K562 (cell line): ENCODE data around the gene TMEM229B. TPM values are rescaled to one million over a fixed set of nuclear protein-coding genes. Genes with fewer than 3 reads are reported as not detected.

ENCODE experiments used
- ATAC-seq: fragments of 200-7000 bp; cut with Tn5 transposase; 3 replicates; pipeline ENCODE4 v1.9.1; 2020; ENCODE audit warnings: moderate library complexity
- BruUV-seq: library from RNA; stranded (reverse); fragments of 400-500 nt; replicated peaks from 2 replicates; lab custom pipeline; 2021; lab: Mats Ljungman, UMichigan
- CTCF ChIA-PET: fragments of 300-600 bp; formaldehyde crosslinking; extraction: SDS; loops from one replicate; lab custom pipeline; 2021; ENCODE audit warnings: low intra/inter-chr PET ratio; lab: Yijun Ruan, JAX
- POLR2A ChIA-PET: fragments of 300-600, 350-650 bp; sonication (Branson Sonifier 250); formaldehyde crosslinking; extraction: SDS; loops from one replicate; lab custom pipeline; 2021; ENCODE audit warnings: antibody characterized with exemption, inconsistent platforms; lab: Yijun Ruan, JAX
- DNase-seq, 4 experiments: peaks; one replicate each; pipeline versions ENCODE4 v3.0.0 to v3.0.0-alpha.2; 2011 to 2018; ENCODE audit warnings: low spot score in 3 of 4, mixed read lengths in 3 of 4; ENCODE audit errors: extremely low read depth in 1 of 4
- FAIRE-seq: peaks from 2 replicates; lab custom pipeline; 2011; peaks lifted over from hg19 to GRCh38; lab: Jason Lieb, UNC
- H2AFZ ChIP-seq: 2 replicates; pipeline ENCODE4 v1.6.0; 2011; ENCODE audit warnings: low read depth, low read length, control low read depth, inconsistent platforms
- H3K27ac ChIP-seq: fragments of 200-600 bp; 3 replicates; pipeline ENCODE4 v1.8.0; 2011; ENCODE audit warnings: low read depth, mild to moderate bottlenecking, control low read depth, inconsistent platforms, low read length, moderate library complexity, mixed read lengths; ENCODE audit errors: extremely low read depth
- H3K27me3 ChIP-seq, 2 experiments: fragments of 300-600 bp in 1 of 2; 2 replicates in 1 of 2; 3 replicates in 1 of 2; pipeline versions ENCODE4 v1.6.0 to v1.8.0; 2011; ENCODE audit warnings: inconsistent platforms in 2 of 2, low read length in 2 of 2, mild to moderate bottlenecking in 1 of 2, mixed read lengths in 1 of 2, moderate library complexity in 1 of 2; ENCODE audit not compliant: control insufficient read depth in 2 of 2, insufficient read depth in 2 of 2
- H3K36me3 ChIP-seq: fragments of 300-600 bp; 3 replicates; pipeline ENCODE4 v1.8.0; 2011; ENCODE audit warnings: mild to moderate bottlenecking, low read length, inconsistent platforms; ENCODE audit not compliant: control insufficient read depth, insufficient read depth
- H3K4me1 ChIP-seq, 2 experiments: fragments of 200-600 bp in 1 of 2; replicated peaks in 1 of 2; 2 replicates in 1 of 2; 3 replicates in 1 of 2; pipeline versions ENCODE4 v1.5.1 to v1.8.0; 2011; ENCODE audit warnings: inconsistent platforms in 2 of 2, low read length in 2 of 2, mild to moderate bottlenecking in 1 of 2, mixed read lengths in 1 of 2, moderate library complexity in 1 of 2; ENCODE audit not compliant: control insufficient read depth in 2 of 2, insufficient read depth in 2 of 2
- H3K4me2 ChIP-seq: 2 replicates; pipeline ENCODE4 v1.6.1; 2011; ENCODE audit warnings: low read length, control low read depth, inconsistent platforms, mixed read lengths; ENCODE audit not compliant: insufficient read depth
- H3K4me3 ChIP-seq: fragments of 200-600 bp; sonication (generic), shearing (Covaris generic); 2 replicates; pipeline ENCODE4 v1.5.1; 2016; ENCODE audit warnings: control low read depth, inconsistent platforms
- H3K79me2 ChIP-seq: fragments of 200-600 bp; 3 replicates; pipeline ENCODE4 v1.8.0; 2011; ENCODE audit warnings: low read length, inconsistent platforms; ENCODE audit not compliant: control insufficient read depth, insufficient read depth
- H3K9ac ChIP-seq, 2 experiments: 2 replicates each; pipeline versions ENCODE4 v1.6.0 to v1.6.1; 2011; ENCODE audit warnings: low read depth in 2 of 2, low read length in 2 of 2, control low read depth in 1 of 2, inconsistent platforms in 1 of 2, mild to moderate bottlenecking in 1 of 2, mixed read lengths in 1 of 2; ENCODE audit not compliant: insufficient read depth in 1 of 2
- H3K9me1 ChIP-seq: one replicate; pipeline ENCODE4 v1.6.0; 2011; ENCODE audit warnings: inconsistent platforms, mild to moderate bottlenecking, low read length, moderate library complexity; ENCODE audit not compliant: control insufficient read depth, insufficient read depth
- H3K9me3 ChIP-seq: replicated peaks from 2 replicates; pipeline ENCODE4 v1.5.1; 2011; ENCODE audit warnings: low read depth, low read length, inconsistent platforms; ENCODE audit not compliant: control insufficient read depth, insufficient read depth
- H4K20me1 ChIP-seq: replicated peaks from 2 replicates; pipeline ENCODE4 v1.6.1; 2011; ENCODE audit warnings: low read length, inconsistent platforms, mixed read lengths; ENCODE audit not compliant: control insufficient read depth, insufficient read depth
- CBX3 ChIP-seq, 2 experiments: IDR thresholded peaks; 1 replicate in 1 of 2; 2 replicates in 1 of 2; pipeline ENCODE4 v1.6.1; 2012; ENCODE audit warnings: inconsistent platforms in 2 of 2, low read length in 2 of 2, borderline replicate concordance in 1 of 2, control low read depth in 1 of 2
- CREB1 ChIP-seq, 2 experiments: sonication (generic) in 1 of 2; formaldehyde crosslinking in 1 of 2; IDR thresholded peaks; 2 replicates each; pipeline versions ENCODE4 v1.6.1 to v1.8.0; 2012 to 2022; ENCODE audit warnings: inconsistent platforms in 1 of 2, mild to moderate bottlenecking in 1 of 2, missing genetic modification reagents in 1 of 2, moderate library complexity in 1 of 2
- GTF2E2 ChIP-seq: fragments of 200-800 bp; sonication (Bioruptor generic); IDR thresholded peaks from 2 replicates; pipeline ENCODE4 v1.6.1; 2016; ENCODE audit warnings: missing genetic modification characterization, missing compliant biosample characterization
- PRPF4 ChIP-seq: fragments of 200-400 bp; formaldehyde crosslinking; IDR thresholded peaks from one replicate; pipeline ENCODE4 v1.6.1; 2017; ENCODE audit warnings: low read length, low read depth, mild to moderate bottlenecking; ENCODE audit not compliant: insufficient read depth, poor library complexity, severe bottlenecking
- PTTG1 ChIP-seq: fragments of 450-650 bp; IDR thresholded peaks from 2 replicates; pipeline ENCODE4 v1.6.1; 2016; ENCODE audit warnings: low read depth, mild to moderate bottlenecking, missing genetic modification characterization, missing compliant biosample characterization
- RBM14 ChIP-seq: fragments of 200-400 bp; formaldehyde crosslinking; IDR thresholded peaks from 2 replicates; pipeline ENCODE4 v1.6.1; 2018; ENCODE audit warnings: low read depth, mild to moderate bottlenecking, low read length, moderate library complexity, borderline replicate concordance; ENCODE audit not compliant: insufficient read depth
- TEAD2 ChIP-seq: fragments of 450-650 bp; IDR thresholded peaks from 2 replicates; pipeline ENCODE4 v1.6.1; 2016; ENCODE audit warnings: missing genetic modification characterization, control low read depth, missing compliant biosample characterization
- THRA ChIP-seq: fragments of 450-650 bp; IDR thresholded peaks from 2 replicates; pipeline ENCODE4 v1.6.1; 2017; ENCODE audit warnings: mild to moderate bottlenecking, moderate library complexity
- TSHZ1 ChIP-seq: fragments of 250-450 bp; sonication (Bioruptor Pico); IDR thresholded peaks from 2 replicates; pipeline ENCODE4 v1.4.0; 2020; ENCODE audit warnings: mild to moderate bottlenecking, moderate library complexity
- ZFP1 ChIP-seq: fragments of 450-650 bp; formaldehyde crosslinking; IDR thresholded peaks from 2 replicates; pipeline ENCODE4 v1.4.0; 2020; ENCODE audit warnings: mild to moderate bottlenecking, mixed read lengths
- ZNF121 ChIP-seq: sonication (generic); formaldehyde crosslinking; conservative IDR thresholded peaks from 2 replicates; pipeline ENCODE4 v1.8.0; 2022; ENCODE audit warnings: missing genetic modification reagents
- ZNF511 ChIP-seq: sonication (generic); formaldehyde crosslinking; IDR thresholded peaks from 2 replicates; pipeline ENCODE4 v1.8.0; 2022; ENCODE audit warnings: mild to moderate bottlenecking, missing genetic modification reagents
- WGBS: fragments of 100-300 bp; shearing (Covaris generic); methylation state at CpG from one replicate; pipeline ENCODE4 v1.1.6; 2016; ENCODE audit warnings: low coverage, mixed read lengths; ENCODE audit not compliant: insufficient coverage; ENCODE audit errors: missing lambda C conversion rate; 5-methylcytosine and 5-hydroxymethylcytosine counted together
- in situ Hi-C: fragments of 300-500 bp; cut with MboI; formaldehyde crosslinking; loops from 4 replicates; pipeline ENCODE4 v1.15.0; 2018; ENCODE audit warnings: inconsistent platforms, mixed read lengths
- intact Hi-C: fragments of 100-400 bp; cut with micrococcal nuclease; formaldehyde crosslinking; loops from 2 replicates; pipeline ENCODE4 v1.14.2; 2022
- polyA plus RNA-seq, 8 experiments: library from polyadenylated mRNA; depleted of rRNA in 4 of 8; stranded (reverse) in 5 of 8; unstranded in 3 of 8; fragments of >200 nt; fragmentation: Nextera tagmentation in 2 of 8; fragmentation: Illumina TruSeq in 1 of 8; extraction: Ambion mirVana in 2 of 8; extraction: Trizol in 1 of 8; gene quantifications; 2 replicates each; pipeline versions ENCODE4 v1.2.1 to v1.2.3, GENCODE V29; 2011 to 2014; ENCODE audit warnings: inconsistent platforms in 1 of 8, missing spikeins in 1 of 8
- total RNA-seq, 7 experiments: library from RNA; depleted of rRNA in 6 of 7; stranded (reverse); fragments of >200 nt in 6 of 7; fragmentation: Illumina TruSeq in 2 of 7; extraction: Trizol in 2 of 7; gene quantifications; 2 replicates each; pipeline versions ENCODE4 v1.2.1 to v1.2.3, GENCODE V29; 2011 to 2021; ENCODE audit warnings: low replicate concordance in 1 of 7

Gene TMEM229B
- total and polyA plus RNA-seq, 9 of the 15 experiments (the other 6 are each of a cell fraction or from before 2014, with no cell fraction given) = not detected

- Histone ChIP-seq H3K27me3 (peaks cover 2 to 28% of the 10 kb centered on the region in 2 experiments; a peak in 3 of 5 replicates), H3K9ac (no peak overlapping the region), H2AFZ (no peak overlapping the region), H4K20me1 (no peaks in the 10 kb centered on the region), H3K79me2 (no peaks in the 10 kb centered on the region), H3K4me1 (peaks cover 0 to 8% of the 10 kb centered on the region in 2 experiments; a peak in 2 of 5 replicates), H3K27ac (no peak overlapping the region), H3K4me2 (no peak overlapping the region), H3K36me3 (no peaks in the 10 kb centered on the region), H3K4me3 (no peak overlapping the region), H3K9me1 (no peaks in the 10 kb centered on the region), H3K9me3 (no peaks in the 10 kb centered on the region)
- POLR2A ChIA-PET = interaction anchor here (0.6 kb wide), 1 partner anchor 1579 kb away, joined by 3 read pairs; no protein-coding TSS in a partner anchor
- CTCF ChIA-PET = no interaction called here
- 6% methylated on average over 7 of the region's 10 CpGs for WGBS
- ATAC-seq (no peak), FAIRE-seq (no peak), DNase-seq (no peak)
- intact Hi-C loops (no loop called here), in situ Hi-C loops (no loop called here)
- TF ChIP-seq ZFP1 (CRISPR knock-in tag) (no peak), TEAD2 (tag) (no peak), CBX3 (IDR thresholded peaks at IDR 0.05; ENCODE audit: borderline replicate concordance in 1 of 2, low read length in 2 of 2) (no peak), CREB1 (IDR thresholded peaks at IDR 0.05) (no peak), CREB1 (CRISPR knock-in tag; IDR thresholded peaks at IDR 0.05) (no peak), GTF2E2 (tag) (no peak), THRA (no peak), PTTG1 (tag) (no peak), RBM14 (no peak), PRPF4 (no peak), ZNF511 (CRISPR knock-in tag) (no peak), ZNF121 (no peak), TSHZ1 (CRISPR knock-in tag) (no peak)
- BruUV-seq = no TSS peak
Measured at GRCh38 chr14:67472726-67473125, 15.8 kb downstream of the TMEM229B start.
